GM12892 (cell line): ENCODE data around the gene GTPBP8.

ENCODE experiments used
- DNase-seq: peaks from one replicate; pipeline ENCODE4 v3.0.0; 2011; ENCODE audit not compliant: insufficient read length
- FAIRE-seq: peaks from 2 replicates; lab custom pipeline; 2011; peaks lifted over from hg19 to GRCh38; lab: Jason Lieb, UNC
- POLR2A ChIP-seq: IDR thresholded peaks from 2 replicates; pipeline ENCODE4 v1.6.1; 2011; ENCODE audit warnings: low read depth, low read length, control low read depth
- POLR2AphosphoS5 ChIP-seq: IDR thresholded peaks from 2 replicates; pipeline ENCODE4 v1.6.1; 2011; ENCODE audit warnings: low read depth, low read length, control low read depth
- TAF1 ChIP-seq: IDR thresholded peaks from 2 replicates; pipeline ENCODE4 v1.6.1; 2011; ENCODE audit warnings: low read depth, mild to moderate bottlenecking, control low read depth, low read length, borderline replicate concordance

The GTPBP8 gene

DNA sequence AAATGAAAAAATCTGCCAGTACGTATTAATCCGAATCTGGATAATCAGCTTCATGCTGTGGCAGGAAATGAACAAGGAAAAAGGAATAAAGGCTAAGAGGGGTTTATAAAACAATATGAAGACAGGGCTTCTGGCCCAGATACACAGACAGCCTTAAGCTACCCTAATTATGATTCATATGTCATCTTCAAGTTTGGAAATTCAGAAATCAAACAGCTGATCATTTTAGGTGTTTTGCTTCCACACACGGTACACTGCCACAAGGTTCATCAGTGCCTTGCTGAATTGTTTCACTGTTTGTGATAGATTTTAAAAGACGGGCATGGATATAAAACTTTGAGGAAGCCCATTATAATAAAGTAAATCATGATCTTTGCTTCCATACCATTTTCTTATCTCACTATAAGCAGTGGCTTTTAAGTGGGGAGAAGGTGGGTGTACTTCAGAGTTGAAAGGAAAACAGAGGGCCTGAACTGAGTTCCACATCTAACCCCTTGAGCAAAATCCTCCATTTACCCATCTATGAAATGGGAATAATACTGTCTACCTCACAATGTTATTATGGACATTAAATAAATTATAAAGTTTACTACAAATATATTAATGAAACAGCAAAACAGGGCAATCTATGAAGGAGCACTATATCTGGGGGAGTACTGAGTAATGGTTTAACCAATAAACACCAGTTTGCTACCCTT lies 15.7 kb downstream of the GTPBP8 start:
- no peak for TF ChIP-seq POLR2A
- no peak for TF ChIP-seq TAF1
- TF ChIP-seq POLR2AphosphoS5, result no peak
- no peak for FAIRE-seq
- no peak for DNase-seq

DNA sequence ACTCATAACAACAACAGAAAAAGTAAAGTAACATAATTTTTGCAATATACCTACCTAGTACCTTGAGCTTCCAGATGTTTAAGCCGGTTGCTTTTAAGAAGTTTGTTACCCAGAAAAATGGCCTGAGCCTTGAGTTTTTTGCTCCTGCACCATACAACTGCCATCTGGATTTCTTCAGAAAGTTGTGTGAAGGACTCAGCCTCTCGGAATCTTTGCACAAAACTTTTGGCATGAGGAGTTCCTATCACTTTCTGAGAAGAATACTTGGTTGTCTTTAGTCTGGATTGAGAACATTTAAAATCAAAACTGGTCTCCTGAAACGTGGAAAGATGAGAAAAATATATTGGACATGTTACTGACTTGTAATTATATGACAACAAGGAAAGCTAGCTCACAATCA lies 17.3 kb downstream of the GTPBP8 start:
- DNase-seq (no peak), FAIRE-seq (no peak)
- TF ChIP-seq POLR2A (no peak), POLR2AphosphoS5 (no peak), TAF1 (no peak)

DNA sequence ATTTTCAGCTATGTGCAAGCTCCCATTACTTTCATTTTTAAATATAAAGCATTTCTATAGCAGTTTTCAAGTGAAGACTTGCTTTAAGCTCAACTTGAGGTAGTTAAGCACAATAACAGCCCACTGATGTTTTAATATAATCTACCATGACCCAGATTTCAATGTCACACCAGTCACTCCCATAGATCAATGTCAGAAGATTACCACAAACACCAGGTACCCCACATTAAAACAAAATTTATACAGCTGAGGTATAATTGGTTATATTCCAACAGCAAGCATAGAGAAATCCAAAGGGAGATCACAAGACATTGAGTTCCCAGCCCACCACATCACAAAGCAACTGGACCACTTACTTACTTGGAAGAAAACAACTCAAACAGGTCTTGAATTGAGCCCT lies 22.8 kb downstream of the GTPBP8 start:
- DNase-seq (no peak), FAIRE-seq (no peak)
- no peak for TF ChIP-seq TAF1
- TF ChIP-seq POLR2AphosphoS5, result no peak
- no peak for TF ChIP-seq POLR2A

DNA sequence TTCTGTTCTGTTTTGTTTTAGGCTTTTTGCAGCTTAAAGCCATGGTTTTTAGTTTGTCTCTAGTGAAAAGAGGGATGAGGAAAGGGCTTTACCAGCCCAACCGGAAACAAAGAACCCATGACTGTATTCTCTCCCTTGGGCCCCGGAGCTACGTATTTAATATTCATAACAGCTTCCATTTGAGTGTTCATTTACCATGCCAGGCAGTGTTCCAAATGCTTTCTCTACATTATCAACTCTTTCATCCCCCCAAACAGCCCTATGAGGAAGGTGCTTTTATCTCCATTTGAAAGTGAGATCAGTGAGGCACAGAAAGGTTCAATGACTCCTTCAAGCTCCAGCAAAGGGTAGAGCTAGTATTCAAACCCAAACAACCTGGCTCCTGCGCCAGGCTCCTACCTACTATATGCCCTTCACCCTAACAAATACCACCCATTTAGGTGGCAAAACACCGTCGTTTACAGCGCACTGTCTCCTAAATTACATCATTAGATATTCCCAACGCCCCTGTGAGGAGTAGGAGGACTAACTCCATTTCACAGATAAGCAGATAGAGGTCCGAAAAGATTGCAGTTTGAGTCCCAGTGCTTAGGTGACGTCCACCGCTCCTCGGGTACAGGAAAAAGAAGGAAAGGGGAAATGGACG lies 27.9 kb downstream of the GTPBP8 start:
- TF ChIP-seq TAF1 (no peak), POLR2A (no peak), POLR2AphosphoS5 (no peak; the same call in 1 of the 2 replicates)
- FAIRE-seq, result no peak

DNA sequence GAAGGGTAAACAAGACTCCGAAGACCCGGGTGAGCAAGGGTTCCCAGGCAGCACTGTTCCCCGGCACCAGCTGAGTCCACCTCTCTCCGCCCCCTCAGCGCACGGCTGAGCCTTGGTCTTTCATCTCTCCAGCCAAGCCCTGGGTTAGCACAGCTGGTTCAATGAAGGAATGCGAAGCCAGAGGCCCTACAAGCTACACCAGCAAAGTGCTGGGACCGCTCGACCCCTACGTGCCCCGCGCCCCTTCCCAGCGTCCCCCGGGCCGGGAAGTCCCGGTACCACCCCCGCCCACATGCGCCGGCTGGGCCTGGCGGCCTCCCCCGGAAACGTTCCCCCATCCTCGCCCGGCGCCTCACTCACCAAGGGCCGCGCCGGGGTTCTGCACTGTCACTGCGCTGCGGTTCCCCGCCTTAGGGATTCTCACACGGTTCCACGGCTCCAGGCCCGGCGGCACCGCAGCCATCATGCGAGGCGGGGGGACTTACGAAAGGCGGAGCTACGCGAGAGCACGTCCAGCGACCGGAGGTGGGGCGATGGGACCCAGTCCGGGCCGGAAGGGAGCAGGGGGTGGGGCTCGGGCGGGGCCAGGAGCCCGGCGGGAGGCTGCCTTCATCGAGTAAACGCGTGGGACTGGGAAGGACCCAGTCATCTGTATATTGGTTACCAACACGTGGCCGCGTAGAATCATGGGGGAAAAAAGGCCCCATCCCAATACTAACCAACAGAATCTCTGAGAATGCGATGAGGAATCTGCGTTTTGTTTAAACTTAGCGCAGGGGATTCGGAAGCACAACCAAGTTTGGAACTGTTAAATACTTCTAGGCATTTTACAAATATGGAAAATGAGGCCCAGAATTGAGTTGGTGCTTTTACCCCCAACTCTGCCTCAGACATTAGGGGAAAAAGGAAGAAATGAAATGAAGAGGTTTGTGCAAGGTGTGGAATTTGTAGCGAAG lies 28.7 kb downstream of the GTPBP8 start:
- peak; percentile 56 for TF ChIP-seq TAF1
- peak; percentile 89 for TF ChIP-seq POLR2A
- peak; percentile 83 for TF ChIP-seq POLR2AphosphoS5
- peak; percentile 91 for FAIRE-seq

More for the DNA sequence above, 27.9 kb downstream of the GTPBP8 start:
- no peak for DNase-seq

DNA sequence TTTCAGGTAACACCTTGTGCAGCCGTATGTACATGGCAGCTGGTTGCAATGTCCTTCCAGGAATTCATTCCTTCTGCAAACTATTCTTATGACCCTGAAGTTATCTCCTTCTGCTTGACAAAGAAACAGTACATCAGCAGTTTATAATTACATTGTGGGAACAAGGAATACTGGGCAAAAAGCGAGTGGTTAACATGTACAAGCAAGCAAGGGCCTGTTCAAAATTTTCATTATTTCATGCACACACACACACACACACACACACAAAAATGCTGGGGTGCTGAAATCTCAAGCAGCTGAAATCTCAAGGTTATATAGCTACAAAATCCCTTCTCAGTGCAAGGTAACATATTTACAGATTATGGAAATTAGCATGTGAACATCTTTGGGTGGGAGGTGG lies 30.7 kb downstream of the GTPBP8 start:
- TF ChIP-seq POLR2A (no peak), TAF1 (no peak), POLR2AphosphoS5 (no peak)
- no peak for DNase-seq
- no peak for FAIRE-seq

More for the DNA sequence above, 28.7 kb downstream of the GTPBP8 start:
- DNase-seq, result peak; percentile 86

DNA sequence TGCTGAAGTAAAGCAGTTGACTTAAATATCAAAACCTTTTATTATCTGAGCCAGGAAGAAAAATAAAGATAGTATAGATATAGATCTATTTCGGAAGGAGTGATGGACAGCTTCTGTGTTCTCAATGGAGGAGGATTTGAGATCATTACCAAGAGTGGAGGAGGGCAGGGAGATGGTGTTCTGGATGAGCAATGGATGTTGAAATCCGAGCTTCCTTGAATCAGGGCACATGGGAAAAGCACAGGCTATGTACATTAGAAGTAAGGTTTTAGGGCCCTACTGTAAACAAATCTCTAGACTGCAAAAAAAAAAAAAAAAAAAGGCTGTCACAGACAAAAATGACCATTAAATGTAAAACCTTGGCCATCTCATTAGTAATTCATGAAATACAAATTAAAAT lies 43.2 kb downstream of the GTPBP8 start:
- DNase-seq, result no peak
- FAIRE-seq, result no peak
- TF ChIP-seq POLR2AphosphoS5 (no peak), POLR2A (no peak), TAF1 (no peak)

DNA sequence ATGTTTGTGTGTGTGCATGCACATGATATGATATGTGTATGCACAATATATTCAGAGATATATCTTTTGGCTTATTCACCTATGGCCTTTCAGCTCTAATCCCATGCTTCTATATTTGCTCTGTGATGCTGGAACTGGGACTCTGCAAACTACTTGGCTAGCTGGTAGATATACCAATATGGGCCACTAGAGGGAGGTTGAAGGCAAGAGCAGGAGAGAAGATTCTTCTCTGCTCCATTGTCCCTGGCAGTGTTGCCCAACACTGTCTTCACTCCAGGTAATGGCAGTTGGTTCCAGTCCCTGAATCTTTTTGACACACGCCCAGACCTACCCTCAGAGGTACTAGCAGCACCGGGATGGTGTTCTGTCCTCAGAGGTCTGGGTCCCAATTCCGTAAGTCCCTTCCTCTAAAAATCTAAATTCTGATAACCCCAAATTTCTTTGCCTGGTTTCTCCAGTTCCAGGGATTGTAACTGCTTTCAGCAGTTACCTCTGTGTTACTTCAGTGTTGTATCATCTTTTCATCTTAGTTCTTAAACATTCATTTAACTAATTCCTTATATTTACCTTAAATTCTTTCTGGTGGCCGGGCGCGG lies 44.7 kb downstream of the GTPBP8 start:
- TF ChIP-seq TAF1, result no peak
- no peak for TF ChIP-seq POLR2AphosphoS5
- TF ChIP-seq POLR2A, result no peak
- peak; percentile 27 for DNase-seq
- FAIRE-seq, result peak; percentile 84

DNA sequence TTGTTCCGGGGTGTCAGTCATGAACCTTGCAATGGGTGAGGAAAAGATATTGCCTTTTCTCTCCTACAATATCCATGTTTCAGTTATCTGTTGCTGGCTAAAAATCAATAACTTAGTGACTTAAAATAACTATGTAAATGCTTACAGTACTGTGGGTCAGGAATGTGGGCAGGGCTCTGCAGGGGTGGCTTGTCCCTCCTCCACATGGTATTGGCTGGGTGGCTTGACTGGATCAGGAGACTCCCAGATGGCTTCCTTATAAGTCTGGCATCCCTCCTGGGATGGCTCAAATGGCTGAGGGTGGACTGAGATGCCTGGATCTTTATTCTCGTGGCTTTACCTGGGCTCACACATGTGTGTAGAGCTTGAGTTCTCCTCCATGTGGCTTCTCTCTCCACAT lies 47.5 kb downstream of the GTPBP8 start:
- DNase-seq (no peak), FAIRE-seq (no peak)

DNA sequence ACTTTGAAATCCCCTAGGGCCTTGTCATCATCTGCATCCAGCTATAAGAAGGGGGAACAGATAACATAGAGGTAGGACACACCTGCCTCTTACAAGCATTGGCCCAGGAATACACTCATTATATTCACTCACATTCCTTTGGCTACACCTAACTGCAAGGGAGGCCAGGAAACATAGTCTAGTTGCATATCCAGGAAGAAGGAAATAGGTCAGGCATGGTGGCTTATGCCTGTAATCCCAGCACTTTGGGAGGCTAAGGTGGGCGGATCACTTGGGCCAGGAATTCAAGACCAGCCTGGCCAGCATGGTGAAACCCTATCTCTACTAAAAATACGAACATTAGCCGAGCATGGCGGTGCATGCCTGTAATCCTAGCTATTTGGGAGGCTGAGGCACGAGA lies 48.8 kb downstream of the GTPBP8 start:
- DNase-seq (no peak), FAIRE-seq (no peak)
- TF ChIP-seq POLR2A, result no peak
- no peak for TF ChIP-seq TAF1
- no peak for TF ChIP-seq POLR2AphosphoS5

More for the DNA sequence above, 47.5 kb downstream of the GTPBP8 start:
- TF ChIP-seq POLR2A, result no peak
- TF ChIP-seq TAF1, result no peak
- no peak for TF ChIP-seq POLR2AphosphoS5
